SU-DHL-6 (cell line): ENCODE data around the gene CTNND2.

Experiments
- CTCF ChIP-seq: fragments of 200-600 bp; sonication (generic); IDR thresholded peaks from one replicate; pipeline ENCODE4 v1.5.1; 2017; ENCODE audit warnings: antibody characterized with exemption, mild to moderate bottlenecking, low read length, moderate library complexity; ENCODE audit not compliant: insufficient read depth, poor library complexity, severe bottlenecking
- EZH2phosphoT487 ChIP-seq: fragments of 200-600 bp; sonication (generic), shearing (Covaris generic); conservative IDR thresholded peaks from 2 replicates; pipeline ENCODE4 v1.6.1; 2018; ENCODE audit warnings: mild to moderate bottlenecking, antibody characterized with exemption, low read length, moderate library complexity, mixed read lengths

- TF ChIP-seq CTCF (no peak), EZH2phosphoT487 (no peak)
These were observed 755.3 kb downstream of the CTNND2 start for GRCh38 chr5:11148810-11149539.
